Measurements from ENCODE around the gene THSD7B.

Gene THSD7B

DNA sequence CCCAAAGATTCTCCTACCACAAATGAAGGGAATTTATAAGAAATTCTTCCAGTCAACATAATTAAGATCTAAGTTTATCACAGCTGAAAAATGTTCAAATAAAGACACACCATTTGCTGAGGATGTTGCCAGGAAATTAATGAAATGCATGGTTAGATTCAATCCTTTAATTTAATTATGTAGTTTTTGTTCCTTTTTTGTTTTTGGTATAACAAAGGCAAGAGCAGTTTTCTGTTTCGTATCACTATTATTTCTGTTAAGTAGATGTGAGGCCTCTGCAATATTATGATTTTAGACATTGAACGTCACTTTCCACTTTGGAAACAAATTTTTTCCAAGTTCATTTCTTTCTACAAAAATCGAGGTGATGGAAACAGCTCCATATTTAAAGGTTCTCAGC is 440.0 kb downstream of the THSD7B start:
- no peak overlapping the region for H3K4me3 ChIP-seq (ENCODE audit: low read depth, low read length)
- TF ChIP-seq, protein P1, sequence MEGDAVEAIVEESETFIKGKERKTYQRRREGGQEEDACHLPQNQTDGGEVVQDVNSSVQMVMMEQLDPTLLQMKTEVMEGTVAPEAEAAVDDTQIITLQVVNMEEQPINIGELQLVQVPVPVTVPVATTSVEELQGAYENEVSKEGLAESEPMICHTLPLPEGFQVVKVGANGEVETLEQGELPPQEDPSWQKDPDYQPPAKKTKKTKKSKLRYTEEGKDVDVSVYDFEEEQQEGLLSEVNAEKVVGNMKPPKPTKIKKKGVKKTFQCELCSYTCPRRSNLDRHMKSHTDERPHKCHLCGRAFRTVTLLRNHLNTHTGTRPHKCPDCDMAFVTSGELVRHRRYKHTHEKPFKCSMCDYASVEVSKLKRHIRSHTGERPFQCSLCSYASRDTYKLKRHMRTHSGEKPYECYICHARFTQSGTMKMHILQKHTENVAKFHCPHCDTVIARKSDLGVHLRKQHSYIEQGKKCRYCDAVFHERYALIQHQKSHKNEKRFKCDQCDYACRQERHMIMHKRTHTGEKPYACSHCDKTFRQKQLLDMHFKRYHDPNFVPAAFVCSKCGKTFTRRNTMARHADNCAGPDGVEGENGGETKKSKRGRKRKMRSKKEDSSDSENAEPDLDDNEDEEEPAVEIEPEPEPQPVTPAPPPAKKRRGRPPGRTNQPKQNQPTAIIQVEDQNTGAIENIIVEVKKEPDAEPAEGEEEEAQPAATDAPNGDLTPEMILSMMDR (IDR thresholded peaks at IDR 0.05; ENCODE audit: borderline replicate concordance, insufficient read depth, low read depth, low read length), result no peak

GRCh38 chr2:137206069-137206468 is 440.7 kb downstream of the THSD7B start:
- TF ChIP-seq, protein P1 (IDR thresholded peaks at IDR 0.05; ENCODE audit: borderline replicate concordance, insufficient read depth, low read depth, low read length), result no peak
- no peak overlapping the region for H3K4me3 ChIP-seq (ENCODE audit: low read depth, low read length)

GRCh38 chr2:137207030-137207429 is 441.7 kb downstream of the THSD7B start:
- TF ChIP-seq, protein P1 (IDR thresholded peaks at IDR 0.05; ENCODE audit: borderline replicate concordance, insufficient read depth, low read depth, low read length), result no peak

GRCh38 chr2:137208431-137208891 is 443.1 kb downstream of the THSD7B start:
- TF ChIP-seq, protein P1 (IDR thresholded peaks at IDR 0.05; ENCODE audit: borderline replicate concordance, insufficient read depth, low read depth, low read length), result no peak
- no peak overlapping the region for H3K4me3 ChIP-seq (ENCODE audit: low read depth, low read length)

More at GRCh38 chr2:137207030-137207429, 441.7 kb downstream of the THSD7B start:
- no peak overlapping the region for H3K4me3 ChIP-seq (ENCODE audit: low read depth, low read length)

DNA sequence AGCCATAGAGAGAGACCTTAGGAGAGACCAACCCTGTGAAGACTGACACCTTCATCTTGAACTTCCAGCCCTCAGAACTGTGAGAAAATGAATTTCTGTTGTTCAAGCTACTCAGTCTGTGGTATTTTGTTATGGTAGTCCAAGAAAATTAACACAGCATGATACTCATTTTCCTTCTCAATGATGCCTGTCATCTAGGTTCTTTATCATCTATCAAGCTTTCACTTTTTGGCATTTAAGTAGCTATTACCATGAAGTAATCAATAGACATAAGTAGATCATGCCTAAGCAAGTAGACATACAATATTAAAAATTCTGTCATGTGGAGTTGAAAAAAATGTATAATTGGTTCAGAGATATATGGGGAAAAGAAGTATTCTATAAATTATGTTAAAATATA is 444.7 kb downstream of the THSD7B start:
- TF ChIP-seq, protein P1 (IDR thresholded peaks at IDR 0.05; ENCODE audit: borderline replicate concordance, insufficient read depth, low read depth, low read length), result no peak
- no peak overlapping the region for H3K4me3 ChIP-seq (ENCODE audit: low read depth, low read length)

DNA sequence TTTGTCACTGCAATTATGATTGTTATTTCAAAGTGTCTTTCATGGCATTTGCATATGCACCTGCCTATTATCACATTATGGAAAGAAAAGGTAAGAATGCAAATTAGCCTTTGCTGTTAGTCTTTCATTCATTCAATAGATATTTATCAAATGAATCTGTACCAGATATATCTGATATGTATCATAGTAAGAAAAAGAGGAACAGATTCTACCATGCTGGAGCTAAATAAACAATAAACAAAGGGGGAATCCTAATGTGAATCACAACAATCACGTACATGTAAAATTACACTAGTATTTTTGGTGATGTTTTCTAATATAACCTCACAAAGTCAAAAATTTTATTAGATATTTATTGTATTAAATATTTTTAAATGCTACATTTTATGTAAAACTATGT is 446.4 kb downstream of the THSD7B start:
- no peak overlapping the region for H3K4me3 ChIP-seq (ENCODE audit: low read depth, low read length)
- TF ChIP-seq, protein P1 (IDR thresholded peaks at IDR 0.05; ENCODE audit: borderline replicate concordance, insufficient read depth, low read depth, low read length), result no peak

- H3K4me3 ChIP-seq (ENCODE audit: low read depth, low read length), result no peak overlapping the region
- TF ChIP-seq, protein P1 (IDR thresholded peaks at IDR 0.05; ENCODE audit: borderline replicate concordance, insufficient read depth, low read depth, low read length), result no peak
Measured at GRCh38 chr2:137220438-137220993, 455.2 kb downstream of the THSD7B start.
